NCI-H526 treated with DMSO at 0.1 percent for 48 hours (cell line): Measurements from ENCODE around the gene GKN1.

Source experiments
- DNase-seq: peaks from one replicate; lab custom pipeline; 2025; lab: John Stamatoyannopoulos, UW

Gene GKN1

DNA sequence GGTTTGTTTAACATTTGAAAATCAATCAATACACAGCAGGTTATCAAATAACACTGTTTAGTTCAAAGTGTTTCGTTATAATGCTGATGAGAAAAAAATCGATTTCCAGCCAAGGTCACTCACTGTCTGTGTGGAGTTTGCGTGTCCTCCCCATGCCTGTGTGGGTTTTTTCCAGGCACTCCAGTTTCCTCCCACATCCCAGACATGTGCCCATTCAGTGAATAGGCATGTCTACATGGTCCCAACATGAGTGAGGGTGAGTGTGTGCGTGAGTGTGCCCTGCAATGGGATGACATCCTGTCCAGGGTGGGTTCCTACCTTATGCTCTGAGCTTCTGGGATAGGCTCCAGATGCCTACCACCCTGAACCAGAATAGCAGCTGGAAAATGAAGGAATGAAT, 13.1 kb upstream of the GKN1 start:
- no peak for DNase-seq

DNA sequence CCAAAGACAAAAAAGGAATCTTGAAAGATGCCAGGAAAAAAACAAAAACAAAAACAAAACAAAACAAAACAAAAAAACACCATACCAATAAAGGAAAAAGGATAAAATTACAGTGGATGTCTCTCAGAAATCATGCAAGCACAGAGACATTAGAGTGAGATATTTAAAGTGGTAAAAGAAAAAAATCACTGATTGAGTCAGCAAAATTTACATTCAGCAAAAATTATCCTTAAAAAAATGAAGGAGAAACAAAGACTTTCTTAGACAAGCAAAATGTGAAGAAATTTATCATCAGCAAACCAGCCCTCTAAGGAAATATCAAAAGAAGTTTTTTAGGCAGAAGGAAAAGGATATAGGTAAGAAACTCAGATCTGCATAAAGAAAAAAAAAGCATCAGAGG, 10.2 kb upstream of the GKN1 start:
- no peak for DNase-seq

DNA sequence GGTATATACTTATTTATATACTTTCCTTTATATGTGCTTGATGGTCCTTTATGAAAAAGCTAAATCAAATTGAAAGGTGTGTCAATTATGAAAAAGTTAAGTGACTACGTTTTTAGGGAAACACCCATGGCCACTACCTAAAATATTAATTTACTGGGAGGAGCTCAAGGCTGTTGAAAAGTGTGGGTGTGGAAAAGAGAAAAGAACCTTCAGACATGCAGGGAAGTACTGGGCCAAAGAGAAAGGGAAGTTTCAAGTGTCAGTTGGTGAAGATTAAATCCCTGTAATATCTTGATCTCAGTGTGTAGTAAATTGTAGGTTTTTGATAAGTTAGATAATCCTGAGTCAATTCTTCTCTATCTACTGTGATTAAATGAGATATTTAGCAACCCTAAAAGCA, 6.2 kb upstream of the GKN1 start:
- no peak for DNase-seq

DNA sequence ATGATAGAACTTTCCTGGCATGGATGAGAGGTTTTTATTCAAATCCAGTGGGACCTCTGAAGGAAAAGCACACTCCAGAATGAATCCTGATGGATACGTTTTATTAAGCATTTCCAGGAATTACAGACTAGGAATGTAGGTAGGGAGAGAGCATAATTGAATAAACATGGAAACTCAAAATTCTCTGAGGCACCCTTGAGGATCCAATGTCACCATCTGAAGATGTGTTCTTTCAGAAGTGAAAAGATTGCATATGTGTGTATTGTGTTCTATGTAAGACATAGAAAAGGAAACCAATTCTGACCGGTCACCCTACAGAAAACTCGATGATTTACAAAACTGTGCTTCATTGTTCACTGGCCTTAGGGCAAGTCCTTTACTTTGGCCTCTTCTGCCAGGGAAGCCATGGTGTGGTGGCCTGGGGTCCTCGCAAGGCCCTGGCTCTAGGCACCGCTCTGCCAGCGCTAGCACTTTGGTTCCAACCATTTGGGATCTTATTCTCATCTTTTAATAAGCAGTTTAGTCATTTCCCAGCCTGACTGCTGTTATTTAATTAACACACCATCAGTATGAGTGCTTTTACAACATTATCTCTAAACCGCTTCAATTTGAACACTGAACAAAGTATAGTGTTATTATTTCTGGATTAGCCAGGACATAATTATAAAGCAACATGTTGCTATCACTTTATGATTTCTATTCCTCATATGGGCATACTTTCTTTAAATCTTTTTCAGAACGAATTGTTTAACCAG, 4.5 kb upstream of the GKN1 start:
- no peak for DNase-seq

DNA sequence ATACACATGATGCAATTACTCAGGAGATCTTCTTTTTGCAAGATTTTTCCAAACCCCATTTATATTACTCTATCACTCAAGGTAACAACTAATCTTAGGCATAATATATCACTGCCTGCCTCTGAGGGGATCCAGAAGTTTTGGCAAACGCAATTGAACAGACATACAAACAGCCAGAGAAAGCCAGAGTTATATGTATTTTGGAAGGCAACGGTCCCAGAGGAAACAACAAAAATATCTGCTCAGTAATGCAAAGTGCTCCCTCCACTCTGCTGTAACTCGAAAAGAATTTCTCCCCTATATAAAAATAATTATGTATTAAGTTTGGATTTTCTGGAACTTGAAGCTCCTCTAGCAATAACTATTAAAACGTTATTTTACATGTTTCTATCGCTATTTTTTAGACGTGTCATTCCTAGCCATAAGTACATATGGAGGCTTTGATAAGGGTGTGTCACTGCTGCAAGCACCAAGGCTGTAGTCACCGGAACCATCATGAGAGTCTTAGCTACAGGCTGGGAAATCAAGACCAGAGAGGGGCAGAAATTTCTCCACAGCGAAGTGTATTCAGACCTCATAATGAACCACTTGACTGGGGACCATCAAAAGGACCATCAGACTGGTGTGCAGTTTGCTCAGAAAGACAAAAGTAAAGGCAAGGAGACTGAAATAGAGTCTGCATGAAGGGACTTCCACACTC, 3.7 kb upstream of the GKN1 start:
- no peak for DNase-seq

DNA sequence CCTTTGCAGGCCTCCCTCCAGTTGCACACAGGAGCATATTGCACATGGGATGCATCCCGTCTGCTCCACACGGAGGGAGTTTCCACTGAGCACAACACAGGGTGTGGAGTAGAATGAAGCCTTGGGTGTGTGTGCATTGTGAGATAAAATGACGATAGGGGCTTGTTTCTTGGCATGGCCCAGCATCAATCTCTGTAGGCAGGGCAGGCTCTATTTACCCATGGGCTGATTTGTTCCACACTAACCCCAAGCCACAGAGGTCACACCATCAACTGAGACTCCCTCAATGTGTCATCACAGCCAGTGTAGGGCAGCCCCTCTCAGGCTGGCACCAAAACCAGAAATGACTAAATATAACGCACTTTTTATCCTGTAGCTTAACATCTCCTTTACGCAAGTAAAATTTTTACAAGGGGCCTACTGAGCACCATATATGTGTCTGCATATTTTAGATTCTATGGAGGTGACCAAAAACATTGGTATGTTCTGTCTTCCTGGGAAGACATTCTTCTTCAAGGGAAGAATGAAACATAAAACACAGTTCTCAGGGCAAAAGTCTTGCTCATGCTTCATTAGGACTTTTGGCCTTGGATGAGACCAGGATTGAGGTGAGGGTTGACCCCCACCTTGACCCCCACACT, 2.7 kb upstream of the GKN1 start:
- no peak for DNase-seq

DNA sequence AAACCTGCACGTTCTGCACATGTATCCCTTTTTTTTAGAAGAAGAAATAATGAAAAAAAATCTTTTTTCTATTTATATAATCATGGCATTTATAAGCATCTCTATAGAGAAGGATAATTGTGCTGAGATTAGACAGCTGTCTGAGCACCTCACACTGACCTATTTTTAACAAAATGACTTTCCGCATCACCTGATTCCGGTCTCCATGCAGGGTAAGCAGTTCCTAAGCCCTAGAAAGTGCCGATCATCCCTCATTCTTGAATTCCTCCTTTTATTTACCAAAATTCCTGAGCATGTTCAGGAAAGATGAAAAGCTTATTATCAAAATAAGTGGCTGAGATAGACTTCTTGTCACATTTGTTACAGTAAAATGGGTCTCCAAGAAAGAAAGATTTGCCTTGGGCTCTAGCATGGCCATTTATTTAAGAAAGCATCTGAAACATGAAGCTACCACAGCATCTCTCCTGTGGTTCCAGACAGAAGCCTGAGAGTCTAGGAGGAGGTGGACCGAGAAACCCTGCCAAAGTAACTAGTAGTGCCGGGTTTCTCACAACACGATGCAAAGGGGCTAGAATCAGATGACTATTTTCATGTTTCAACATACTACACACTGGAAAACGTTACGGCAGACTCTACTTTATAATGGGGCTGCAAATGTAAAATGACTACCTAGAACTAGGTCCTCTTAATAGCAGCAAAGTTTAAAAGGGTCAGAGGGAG, 670 bp downstream of the GKN1 start:
- no peak for DNase-seq

DNA sequence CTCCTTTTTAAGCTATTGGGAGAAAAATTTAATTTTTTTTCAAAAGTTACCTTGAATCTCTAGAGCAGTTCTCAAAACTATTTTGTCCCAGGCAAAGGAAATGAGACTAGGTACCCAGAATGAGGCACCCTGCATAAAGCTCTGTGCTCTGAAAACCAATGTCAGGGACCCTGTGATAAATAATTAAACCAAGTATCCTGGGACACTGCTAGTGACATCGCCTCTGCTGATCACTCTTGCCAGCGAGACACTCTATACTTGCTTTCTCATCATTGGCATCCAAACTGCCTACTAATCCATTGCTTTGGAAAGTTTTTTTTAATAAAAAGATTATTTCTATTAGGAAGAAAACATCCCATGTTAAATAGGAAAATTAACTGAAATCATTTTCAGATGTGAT, 1.4 kb downstream of the GKN1 start:
- DNase-seq = no peak

DNA sequence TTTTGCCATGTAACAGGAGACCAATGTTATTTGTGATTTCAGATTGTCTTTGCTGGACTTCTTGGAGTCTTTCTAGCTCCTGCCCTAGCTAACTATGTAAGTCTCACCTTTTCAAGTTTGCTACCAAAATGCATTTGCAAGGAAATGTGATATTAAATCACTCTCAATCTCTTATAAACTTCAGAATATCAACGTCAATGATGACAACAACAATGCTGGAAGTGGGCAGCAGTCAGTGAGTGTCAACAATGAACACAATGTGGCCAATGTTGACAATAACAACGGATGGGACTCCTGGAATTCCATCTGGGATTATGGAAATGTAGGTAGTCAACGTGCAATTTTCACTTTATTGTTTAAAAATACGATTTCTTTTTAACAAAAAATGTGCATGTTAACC, 3.0 kb downstream of the GKN1 start:
- no peak for DNase-seq

DNA sequence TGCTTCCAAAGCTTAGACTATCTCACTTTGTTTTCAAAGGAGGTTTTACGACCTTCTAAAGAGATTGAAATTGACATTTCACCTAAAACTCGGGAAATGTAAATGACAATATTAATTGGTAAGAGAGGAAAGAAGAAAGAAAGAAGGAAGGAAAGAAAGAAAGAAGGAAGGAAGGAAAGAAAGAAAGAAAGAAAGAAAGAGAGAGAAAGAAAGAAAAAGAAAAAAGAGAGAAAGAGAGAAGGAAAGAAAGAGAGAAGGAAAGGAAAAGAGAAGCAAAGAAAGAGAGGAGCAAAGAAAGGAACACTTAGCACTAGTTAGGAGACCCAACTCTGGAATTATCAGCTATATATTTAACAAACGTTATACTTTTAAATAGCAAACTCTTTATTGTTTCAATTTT, 3.7 kb downstream of the GKN1 start:
- DNase-seq = no peak

DNA sequence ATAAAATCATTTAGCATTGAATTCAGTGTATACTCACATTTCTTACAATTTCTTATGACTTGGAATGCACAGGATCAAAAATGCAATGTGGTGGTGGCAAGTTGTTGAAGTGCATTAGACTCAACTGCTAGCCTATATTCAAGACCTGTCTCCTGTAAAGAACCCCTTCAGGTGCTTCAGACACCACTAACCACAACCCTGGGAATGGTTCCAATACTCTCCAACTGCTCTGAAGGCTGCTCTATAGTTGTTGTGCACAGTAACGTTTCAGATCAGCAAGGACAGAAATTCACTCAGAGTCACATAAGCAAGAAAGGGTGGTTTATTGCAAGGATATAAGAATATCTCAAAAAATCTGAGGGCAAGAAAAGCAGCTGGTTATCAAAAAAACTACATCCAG, 6.5 kb downstream of the GKN1 start:
- DNase-seq = no peak

DNA sequence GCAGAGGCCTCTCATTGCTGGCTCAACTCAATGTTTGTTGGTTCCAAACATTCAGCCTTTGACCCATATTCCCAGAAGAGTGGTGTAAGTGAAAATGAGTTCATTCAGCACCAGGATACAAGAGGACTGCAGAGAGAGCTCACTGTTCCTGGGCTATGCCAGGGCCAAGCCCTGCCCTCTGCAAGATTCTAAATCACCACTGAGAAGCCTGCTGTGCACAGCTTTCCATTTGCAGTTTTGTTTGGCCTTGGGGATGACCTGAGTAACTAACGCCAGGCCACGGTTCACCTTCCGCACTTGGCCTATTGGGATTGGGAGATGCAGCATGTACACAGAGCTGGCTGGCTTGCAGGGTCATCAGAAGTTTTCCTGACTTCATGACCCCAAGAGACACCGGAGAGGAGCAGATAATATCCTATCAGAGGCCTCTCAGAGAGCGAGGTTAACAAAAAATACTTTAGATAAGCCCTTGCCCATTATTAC, 12.6 kb downstream of the GKN1 start:
- DNase-seq = no peak

DNA sequence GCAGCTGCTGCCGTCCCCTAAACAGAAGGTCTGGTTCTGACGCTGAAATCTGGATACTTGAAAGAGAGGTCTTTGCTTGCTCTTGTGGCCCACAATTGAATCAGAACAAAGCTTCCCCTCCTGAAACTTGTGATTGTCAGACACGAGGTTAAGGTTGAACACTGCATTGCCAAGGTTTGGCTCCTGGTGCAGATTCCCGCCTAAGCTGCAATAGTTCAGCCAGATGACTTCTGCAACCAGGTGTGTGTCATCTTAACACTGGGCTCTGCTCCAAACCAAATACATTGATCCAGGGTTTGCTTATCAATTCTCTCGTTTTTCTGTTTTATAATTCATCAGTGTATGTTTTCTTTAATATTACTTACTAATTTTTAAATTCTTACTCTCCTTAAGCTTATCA, 14.6 kb downstream of the GKN1 start:
- DNase-seq = no peak

DNA sequence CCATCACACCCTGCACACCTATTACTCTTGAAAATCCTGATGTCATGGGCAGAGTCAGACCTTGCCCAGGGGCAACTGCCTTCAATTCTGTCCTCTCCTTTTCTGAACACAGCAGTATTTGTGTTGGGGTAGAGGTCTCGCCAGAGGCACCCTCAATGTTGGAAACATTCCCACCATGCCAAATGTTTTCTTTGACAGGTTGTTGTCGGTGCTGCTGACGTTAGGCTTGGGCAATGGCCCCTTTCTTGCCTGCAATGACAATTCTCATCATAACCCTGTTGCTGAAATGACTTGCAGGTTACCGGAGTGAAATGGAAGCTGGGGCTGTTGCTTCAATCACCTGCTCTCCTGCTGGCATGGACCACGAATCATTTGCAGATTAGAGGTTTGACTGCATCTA, 17.9 kb downstream of the GKN1 start:
- no peak for DNase-seq

DNA sequence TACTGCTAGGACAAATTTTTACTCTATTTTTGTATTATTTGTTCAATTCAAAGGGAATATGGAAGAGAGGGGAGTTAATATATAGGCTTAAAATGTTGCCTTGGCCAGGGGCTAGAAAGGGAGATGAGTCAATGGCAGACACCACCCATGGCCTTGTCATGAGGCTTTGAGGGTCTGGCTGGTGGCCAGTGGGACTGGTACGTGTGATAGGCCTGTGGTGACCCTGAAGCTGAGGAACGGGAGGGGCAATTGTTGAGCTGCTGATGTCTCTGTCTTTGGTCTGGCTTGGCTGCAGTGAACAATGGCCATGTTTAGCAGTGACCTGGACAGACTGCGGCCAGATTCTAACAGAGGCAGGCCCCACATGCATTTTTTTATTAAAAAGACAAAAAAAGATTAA, 18.5 kb downstream of the GKN1 start:
- DNase-seq = no peak

DNA sequence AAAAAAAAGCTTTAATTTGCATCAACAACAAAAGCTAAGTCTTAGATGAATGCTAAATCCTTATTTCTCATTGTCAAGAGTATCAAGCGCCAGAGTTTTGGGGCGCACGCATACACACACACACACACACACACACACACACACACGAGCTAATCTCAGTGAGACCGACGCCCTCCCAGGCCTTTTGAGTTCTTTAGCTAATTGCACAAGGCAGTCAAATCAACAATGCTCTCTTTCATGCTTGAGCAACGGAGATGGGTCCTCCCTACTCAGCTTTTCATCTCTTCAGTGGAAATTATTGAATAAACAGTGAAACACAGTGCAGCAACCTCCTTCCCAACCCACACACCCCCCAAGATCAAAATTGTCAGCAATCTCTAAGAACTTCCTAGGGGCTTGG, 19.2 kb downstream of the GKN1 start:
- peak; percentile 78 for DNase-seq

DNA sequence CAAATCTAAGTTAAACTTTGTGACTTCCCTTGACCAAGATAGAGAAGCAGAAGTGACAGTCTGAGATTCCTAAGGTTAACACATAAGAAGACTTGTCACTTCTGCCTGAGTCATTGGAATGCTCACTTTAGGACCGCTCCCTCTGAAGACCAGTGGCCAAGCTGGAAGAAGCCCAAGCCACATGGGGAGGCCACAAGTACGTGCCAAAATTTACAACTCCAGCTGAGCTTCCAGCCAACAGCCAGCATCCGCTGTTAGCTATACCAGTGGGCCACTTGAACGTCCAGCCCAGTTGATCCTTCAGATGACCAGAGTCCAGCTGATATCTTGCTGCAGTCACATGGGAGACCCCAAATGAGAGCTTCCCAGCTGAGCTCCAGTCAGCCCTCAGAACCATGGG, 20.4 kb downstream of the GKN1 start:
- no peak for DNase-seq

DNA sequence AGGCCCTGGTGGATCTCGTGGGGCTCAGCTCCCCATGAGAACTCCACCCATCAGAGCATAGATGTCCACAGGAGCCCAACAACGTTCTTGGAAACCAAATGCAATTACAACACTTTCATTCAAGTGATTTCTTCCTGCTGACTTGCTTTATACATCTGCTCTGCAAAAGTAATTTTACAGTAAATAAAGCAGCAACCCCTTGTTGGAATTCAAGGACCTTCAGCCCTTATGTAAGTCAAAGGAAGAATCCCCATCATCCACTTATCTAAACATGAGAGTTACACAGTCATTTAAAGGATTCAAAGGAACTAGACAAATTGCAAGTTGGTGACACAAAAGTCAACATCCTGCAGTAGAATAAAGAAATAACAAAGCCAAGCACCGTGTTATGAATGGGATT, 21.5 kb downstream of the GKN1 start:
- no peak for DNase-seq

DNA sequence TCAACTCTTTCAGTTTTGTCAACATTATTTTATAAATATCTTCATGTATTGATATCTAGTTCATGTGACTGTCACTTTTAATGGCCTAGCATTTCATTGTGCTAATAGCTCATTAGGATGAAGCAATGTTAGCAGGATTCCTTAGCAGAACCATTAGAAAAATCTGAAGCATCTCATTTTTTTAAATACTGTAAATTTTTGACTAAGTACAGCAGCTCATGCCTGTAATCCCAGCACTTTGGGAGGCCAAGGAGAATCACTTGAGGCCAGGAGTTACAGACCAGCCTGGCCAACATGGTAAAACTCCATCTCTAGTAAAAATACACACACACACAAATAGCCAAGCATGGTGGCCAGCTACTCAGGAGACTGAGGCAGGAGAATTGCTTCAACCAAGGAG, 23.0 kb downstream of the GKN1 start:
- no peak for DNase-seq

DNA sequence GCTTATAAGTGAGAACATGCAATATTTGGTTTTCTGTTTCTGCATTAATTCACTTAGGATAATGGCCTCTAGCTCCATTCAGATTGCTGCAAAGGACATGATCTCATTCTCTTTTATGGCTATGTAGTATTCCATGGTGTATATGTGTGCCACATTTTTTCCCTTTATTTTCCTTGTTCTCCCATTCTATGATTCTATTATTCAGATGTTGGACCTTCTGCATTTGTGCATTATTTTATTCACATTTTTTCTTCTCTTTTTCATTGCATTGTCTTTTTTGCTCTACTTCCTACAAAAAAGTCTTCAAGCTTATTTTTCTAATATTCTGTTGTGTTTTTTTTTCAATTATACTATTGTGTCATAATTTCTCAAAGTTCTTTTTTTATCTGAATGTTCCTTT, 27.4 kb downstream of the GKN1 start:
- DNase-seq = no peak

DNA sequence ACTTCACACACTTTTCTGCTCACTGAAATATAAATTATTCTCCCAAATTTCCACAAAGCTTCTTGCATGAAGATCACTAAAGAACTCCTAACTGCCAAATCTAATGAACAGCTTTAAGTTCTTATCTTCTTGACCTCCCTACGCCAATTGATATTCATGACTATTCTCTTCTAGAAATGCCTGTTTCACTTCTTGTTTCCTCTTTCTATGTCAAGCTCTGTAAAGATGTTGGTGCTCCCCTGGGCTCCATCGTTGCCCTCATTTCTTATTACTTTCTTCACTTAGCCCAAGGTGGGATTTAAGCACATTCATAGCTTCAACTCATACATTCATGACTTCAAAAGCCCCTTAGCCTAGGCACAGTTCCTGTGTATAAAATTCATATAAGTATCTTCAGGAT, 29.3 kb downstream of the GKN1 start:
- DNase-seq = no peak

DNA sequence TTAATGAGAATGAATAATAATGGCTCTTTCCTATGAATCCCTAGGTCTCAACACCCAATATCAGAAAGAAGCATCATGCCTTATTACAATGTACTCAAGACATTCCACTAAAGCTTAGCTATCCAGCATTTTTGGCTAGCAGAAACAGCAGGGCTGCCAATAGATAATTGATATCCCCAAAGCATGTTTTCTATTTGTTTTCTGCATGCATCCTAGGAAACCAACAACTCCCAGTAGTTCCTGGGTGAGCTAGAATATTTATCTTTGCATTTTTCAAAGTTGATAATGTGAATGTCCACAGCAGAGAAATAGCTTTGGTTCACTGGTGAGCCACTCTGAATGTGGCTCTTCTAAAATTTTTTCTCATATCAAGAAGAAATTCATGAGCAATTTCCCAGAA, 32.7 kb downstream of the GKN1 start:
- DNase-seq = no peak

DNA sequence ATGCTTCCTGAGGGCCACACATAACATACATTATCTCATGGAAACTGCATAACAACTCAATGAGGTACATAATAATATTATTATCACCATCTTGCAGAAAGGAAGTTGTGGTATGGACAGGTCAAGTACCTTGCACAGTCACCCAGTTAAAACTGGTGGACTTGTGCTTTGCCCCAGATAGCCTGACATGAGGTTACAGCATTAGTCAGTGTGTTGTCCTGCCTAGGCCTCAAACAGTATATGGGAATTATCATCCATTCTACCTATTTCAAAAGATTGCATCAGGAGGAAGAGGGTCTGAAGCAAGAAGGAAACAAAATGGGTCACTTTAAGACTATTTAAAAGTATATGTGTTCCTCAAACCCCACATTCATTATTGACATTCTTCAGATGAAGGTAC, 33.2 kb downstream of the GKN1 start:
- no peak for DNase-seq
